ENCODE results near the gene CLK3. TPM values are rescaled to one million over a fixed set of nuclear protein-coding genes. Genes with fewer than 3 reads are reported as not detected.
A peak's percentile ranks its signal among the peaks of the same experiment; 100 is the strongest.

Gene CLK3
- total and polyA plus RNA-seq, 2 of the 13 experiments (the other 11 are each of a cell fraction or from before 2014, with no cell fraction given), result 41.5 to 82.0 TPM

- WGBS (ENCODE audit: low lambda C conversion rate), result 0% methylated on average over 2 of the region's 2 CpGs
- no peak overlapping the region for H3K4me3 ChIP-seq (replicated peaks in 1 of 3; ENCODE audit: insufficient read depth in 1 of 3, low read depth in 2 of 3, low read length in 3 of 3)
- H3K79me2 ChIP-seq (ENCODE audit: insufficient read depth, low read length), result peaks cover 14% of the 10 kb centered on the region
- peak overlapping the region; percentile 19 for H3K4me2 ChIP-seq (ENCODE audit: low read depth, low read length)
- peaks cover 21% of the 10 kb centered on the region for H3K4me1 ChIP-seq (ENCODE audit: insufficient read depth, low read length)
- no peak for FAIRE-seq
- no peak overlapping the region for H2AFZ ChIP-seq (ENCODE audit: low read length)
- ATAC-seq, result peak; percentile 75
- POLR2A ChIA-PET, result interaction anchor here (0.6 kb wide), 1 partner anchor 49 kb away, joined by 3 read pairs; the partner anchor contains the start of gene CLK3
- CTCF ChIA-PET (ENCODE audit: low intra/inter-chr PET ratio, low total read pairs), result no interaction called here
- no peaks in the 10 kb centered on the region for H3K9me3 ChIP-seq (ENCODE audit: low read length)
- H4K20me1 ChIP-seq (ENCODE audit: insufficient read depth, low read length), result peaks cover 10% of the 10 kb centered on the region
- intact Hi-C loops (cut with micrococcal nuclease; ENCODE audit: unreplicated experiment) (no loop called here), in situ Hi-C loops (cut with HindIII; ENCODE audit: extremely low pct_ligation_motif_present, low pct_unique_long_range_greater_than_20kb) (no loop called here)
- peak; percentile 20 for DNase-seq (ENCODE audit: low spot score)
- peak overlapping the region; percentile 43 for H3K27ac ChIP-seq (ENCODE audit: extremely low read length, insufficient read depth, low read length)
- H3K9ac ChIP-seq (ENCODE audit: insufficient read depth, low read depth, low read length), result no peak overlapping the region
- no peaks in the 10 kb centered on the region for H3K27me3 ChIP-seq (ENCODE audit: control insufficient read depth in 1 of 2, insufficient read depth in 2 of 2, low read length in 2 of 2)
- peaks cover 0 to 18% of the 10 kb centered on the region in 2 experiments; a peak in 2 of 5 replicates for H3K36me3 ChIP-seq (replicated peaks in 1 of 2; ENCODE audit: control insufficient read depth in 1 of 2, insufficient read depth in 2 of 2, low read length in 2 of 2)
- BruUV-seq (replicated peaks), result no TSS peak
- TF ChIP-seq, protein P1, sequence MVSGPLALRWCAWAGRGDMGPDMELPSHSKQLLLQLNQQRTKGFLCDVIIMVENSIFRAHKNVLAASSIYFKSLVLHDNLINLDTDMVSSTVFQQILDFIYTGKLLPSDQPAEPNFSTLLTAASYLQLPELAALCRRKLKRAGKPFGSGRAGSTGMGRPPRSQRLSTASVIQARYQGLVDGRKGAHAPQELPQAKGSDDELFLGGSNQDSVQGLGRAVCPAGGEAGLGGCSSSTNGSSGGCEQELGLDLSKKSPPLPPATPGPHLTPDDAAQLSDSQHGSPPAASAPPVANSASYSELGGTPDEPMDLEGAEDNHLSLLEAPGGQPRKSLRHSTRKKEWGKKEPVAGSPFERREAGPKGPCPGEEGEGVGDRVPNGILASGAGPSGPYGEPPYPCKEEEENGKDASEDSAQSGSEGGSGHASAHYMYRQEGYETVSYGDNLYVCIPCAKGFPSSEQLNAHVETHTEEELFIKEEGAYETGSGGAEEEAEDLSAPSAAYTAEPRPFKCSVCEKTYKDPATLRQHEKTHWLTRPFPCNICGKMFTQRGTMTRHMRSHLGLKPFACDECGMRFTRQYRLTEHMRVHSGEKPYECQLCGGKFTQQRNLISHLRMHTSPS (CRISPR knock-in tag; IDR thresholded peaks at IDR 0.05; ENCODE audit: low read depth), result peak; percentile 93
- 0 out of 2 replicates have a peak, but pooled peaks have one; percentile 57 for TF ChIP-seq HNRNPL (IDR thresholded peaks at IDR 0.05; ENCODE audit: low read depth, low read length)
- no peak for TF ChIP-seq SATB2 (CRISPR knock-in tag; IDR thresholded peaks at IDR 0.05)
- peak; percentile 55; the same call in 1 of the 2 replicates for TF ChIP-seq ZNF292 (CRISPR knock-in tag; IDR thresholded peaks at IDR 0.05; ENCODE audit: borderline replicate concordance, low read depth)
- TF ChIP-seq SOX13 (IDR thresholded peaks at IDR 0.05), result no peak
- peak in 1 of 2 experiments; percentile 38; a peak in 2 of 4 replicates for TF ChIP-seq SOX13 (CRISPR knock-in tag; conservative IDR thresholded peaks at IDR 0.05 in 1 of 2, IDR thresholded peaks at IDR 0.05 in 1 of 2)
- TF ChIP-seq SALL1 (CRISPR knock-in tag; IDR thresholded peaks at IDR 0.05), result peak; percentile 35
- TF ChIP-seq HNF4A (CRISPR knock-in tag; IDR thresholded peaks at IDR 0.05), result 0 out of 2 replicates have a peak, but pooled peaks have one; percentile 35
- TF ChIP-seq PAXIP1 (CRISPR knock-in tag; conservative IDR thresholded peaks at IDR 0.05), result peak; percentile 25; the same call in 1 of the 2 replicates
- TF ChIP-seq, protein P2, sequence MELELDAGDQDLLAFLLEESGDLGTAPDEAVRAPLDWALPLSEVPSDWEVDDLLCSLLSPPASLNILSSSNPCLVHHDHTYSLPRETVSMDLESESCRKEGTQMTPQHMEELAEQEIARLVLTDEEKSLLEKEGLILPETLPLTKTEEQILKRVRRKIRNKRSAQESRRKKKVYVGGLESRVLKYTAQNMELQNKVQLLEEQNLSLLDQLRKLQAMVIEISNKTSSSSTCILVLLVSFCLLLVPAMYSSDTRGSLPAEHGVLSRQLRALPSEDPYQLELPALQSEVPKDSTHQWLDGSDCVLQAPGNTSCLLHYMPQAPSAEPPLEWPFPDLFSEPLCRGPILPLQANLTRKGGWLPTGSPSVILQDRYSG (CRISPR knock-in tag; IDR thresholded peaks at IDR 0.05), result no peak
- peak; percentile 9; the same call in 1 of the 2 replicates for TF ChIP-seq HNF4G (IDR thresholded peaks at IDR 0.05; ENCODE audit: borderline replicate concordance, low read depth, low read length)
- no peak for TF ChIP-seq HNF4G (CRISPR knock-in tag; IDR thresholded peaks at IDR 0.05; ENCODE audit: borderline replicate concordance, low read depth)
- peak; percentile 46; the same call in 1 of the 2 replicates for TF ChIP-seq CEBPB (IDR thresholded peaks at IDR 0.05; ENCODE audit: borderline replicate concordance, low read depth, low read length)
- no peak for TF ChIP-seq SOX6 (IDR thresholded peaks at IDR 0.05)
- TF ChIP-seq SOX6 (CRISPR knock-in tag; IDR thresholded peaks at IDR 0.05), result peak; percentile 51
Observed at GRCh38 chr15:74664028-74664616, 48.5 kb downstream of the CLK3 start.
